Anterior cingulate cortex (tissue), 58 donors: Measurements from ENCODE around the gene SCCPDH.
"Not testable (repeated sequence)": the region's sequence is repeated elsewhere in the genome, so short reads cannot be mapped to it uniquely, and the experiment has no call there.

Experiments used
- DNase-seq, 58 donors: peaks; one replicate each; lab custom pipeline; 2025; lab: John Stamatoyannopoulos, UW

SCCPDH gene

DNA sequence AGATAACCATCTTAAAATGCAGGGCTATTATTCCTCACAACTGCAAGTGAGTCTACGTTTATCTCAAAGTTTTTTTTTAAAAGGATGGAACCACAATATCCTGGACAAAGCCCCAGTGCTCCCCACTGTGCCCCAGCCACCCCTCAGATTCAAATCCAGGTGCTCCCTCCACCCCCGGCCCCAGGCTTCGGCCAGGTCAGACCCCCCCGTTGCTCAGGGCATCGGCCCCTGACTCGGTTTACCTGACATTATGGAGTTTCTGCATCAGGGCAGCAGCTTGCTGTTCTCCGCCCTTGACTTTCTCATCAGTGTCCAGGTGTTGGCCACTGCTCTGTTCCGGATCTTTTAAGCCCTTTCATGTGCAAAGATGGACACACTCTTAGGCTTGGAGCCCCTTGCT lies 72.9 kb downstream of the SCCPDH start:
- DNase-seq, result no peak

DNA sequence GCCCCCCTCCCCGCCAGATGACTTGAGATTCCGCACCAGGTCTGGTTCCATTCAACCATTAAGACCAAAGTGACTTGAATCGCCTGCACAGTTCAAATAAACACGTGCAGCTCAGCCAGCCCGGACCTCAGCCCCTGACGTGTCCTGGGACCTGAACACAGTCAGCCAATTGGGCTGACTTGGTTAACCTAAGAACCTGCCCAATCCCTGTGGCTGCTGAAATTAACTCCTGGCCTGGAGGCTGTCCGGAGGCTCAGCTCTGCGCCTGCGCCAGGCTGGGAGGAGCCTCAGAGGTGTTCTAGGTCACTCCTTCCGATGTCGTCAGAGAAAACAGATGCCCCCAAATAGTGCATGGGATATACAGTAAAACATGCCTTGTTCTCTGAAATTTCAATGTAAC lies 73.4 kb downstream of the SCCPDH start:
- DNase-seq, result no peak

DNA sequence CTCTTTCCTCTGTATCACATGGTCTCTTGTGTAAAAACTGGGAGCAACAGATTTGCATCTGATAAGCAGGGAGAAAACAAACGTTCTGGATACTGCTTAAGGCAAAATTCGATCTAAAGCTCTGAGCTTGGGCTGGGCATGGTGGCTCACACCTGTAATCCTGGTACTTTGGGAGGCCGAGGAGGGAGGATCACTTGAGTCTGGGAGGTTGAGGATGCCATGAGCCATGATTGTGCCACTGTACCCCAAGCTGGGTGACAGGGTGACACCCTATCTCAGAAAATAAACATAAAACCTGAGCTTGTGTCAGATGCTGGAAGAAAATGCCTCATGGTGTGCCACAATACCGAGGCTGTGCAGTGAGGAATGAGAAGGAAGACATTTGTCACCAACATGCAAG lies 73.9 kb downstream of the SCCPDH start:
- no peak for DNase-seq

DNA sequence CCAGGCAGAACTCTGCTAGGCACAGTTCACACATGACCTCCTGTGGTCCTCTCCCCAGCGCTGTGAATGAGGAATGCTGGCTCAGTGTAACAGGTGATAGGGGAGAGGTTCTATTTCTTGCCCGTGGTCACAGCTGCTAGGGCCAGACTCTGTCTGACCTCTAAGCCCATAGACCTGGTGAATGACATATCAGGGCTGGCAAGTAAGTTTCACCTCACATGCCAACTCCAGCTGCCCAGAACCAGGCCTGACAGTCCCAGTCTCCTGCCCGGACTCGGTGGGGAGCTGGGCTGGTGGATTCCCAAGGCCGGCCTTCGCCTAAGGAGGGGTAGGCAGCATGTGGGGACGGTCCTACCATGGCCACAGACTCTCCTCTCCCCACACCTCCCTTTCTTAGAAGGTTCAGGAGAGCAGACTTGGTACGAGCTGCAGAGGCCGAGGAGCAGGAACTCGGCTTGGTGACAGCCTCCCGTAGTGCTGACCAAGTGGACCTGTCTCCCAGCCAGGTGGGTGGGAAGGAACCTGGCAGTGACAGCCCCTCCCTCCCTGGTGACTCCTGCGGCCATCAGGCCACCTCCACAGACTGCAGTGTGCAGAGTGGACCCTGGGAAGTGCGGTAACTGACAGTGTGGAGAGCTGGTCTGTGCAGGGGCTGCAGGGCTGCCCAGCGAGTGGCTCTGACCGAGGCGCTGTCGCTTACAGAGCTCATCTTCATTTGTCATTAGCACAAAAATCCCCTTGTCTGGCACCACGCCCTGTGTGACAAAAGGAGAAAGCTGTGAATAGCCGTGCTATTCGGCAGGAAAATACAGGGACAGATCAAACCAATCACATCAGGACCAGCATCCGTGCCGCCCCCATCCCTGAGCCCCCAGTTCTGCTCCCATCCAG lies 74.6 kb downstream of the SCCPDH start:
- no peak for DNase-seq

DNA sequence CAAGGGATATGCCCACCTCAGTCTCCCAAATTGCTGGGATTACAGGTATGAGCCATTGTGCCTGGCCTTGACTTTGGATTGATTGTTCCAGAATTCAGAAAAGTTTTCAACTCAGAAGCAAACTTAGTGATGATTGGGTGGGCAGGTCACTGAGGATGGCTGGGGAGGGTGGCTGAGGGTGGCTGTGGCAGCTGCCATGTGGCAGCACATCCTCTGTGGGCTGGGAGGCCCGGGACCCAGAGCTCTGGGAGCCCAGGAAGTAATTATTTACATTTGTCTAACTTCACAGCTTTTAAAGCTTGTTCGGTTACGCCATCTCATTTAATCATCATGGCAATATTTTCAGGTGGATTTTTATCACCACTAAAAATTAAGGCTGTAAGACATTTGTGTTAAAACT lies 76.1 kb downstream of the SCCPDH start:
- DNase-seq, result no peak

DNA sequence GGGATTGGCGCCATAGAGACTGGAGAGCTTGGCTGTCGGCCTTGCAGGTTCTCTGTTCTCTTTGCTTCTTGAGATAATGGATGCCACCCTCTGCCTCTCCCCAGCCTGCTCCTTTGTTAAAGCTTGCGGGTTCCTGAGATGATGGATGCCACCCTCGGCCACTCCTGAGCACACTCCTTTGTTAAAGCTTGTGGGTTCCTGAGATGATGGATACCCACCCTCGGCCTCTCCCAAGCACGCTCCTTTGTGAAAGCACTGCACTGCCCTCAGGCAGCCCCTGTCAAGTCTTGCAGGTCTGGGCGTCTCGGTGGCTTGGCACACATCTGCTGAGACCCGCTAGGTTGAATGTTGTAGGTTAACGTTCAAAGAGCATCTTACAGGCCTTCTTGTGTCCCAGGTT lies 76.5 kb downstream of the SCCPDH start:
- no peak for DNase-seq

DNA sequence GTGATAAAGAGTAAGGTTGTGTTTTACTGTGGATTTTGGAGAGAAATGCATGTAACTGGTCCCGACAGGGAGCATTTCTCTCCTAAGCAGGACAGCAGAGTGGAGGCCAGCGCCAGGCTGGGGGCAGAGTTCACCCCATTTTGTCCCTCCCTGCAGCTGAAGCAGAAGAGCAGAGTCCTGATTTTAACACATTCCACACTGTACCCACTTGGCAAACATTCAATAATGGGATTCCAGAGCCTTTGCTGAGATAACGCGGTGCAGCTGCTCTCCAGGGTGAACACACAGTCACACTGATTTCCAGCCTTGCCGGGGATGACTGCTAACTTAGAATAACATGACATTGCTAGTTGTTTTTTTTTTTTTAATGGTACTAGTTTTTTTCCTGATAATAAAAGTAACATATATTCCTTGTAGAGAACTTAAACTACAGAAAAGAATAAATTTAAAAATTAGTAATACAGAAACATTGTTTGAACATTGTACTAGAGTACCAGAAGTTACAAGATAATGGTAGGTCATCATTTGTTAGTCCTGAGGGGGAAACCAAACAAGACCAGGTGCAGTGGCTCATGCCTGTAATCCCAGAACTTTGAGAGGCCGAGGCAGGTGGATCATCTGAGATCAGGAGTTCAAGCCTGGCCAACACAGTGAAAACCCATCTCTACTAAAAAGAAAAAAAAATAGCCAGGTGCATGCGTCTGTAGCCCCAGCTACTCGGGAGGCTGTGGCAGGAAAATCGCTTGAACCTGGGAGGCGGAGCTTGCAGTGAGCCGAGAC lies 77.2 kb downstream of the SCCPDH start:
- DNase-seq, result no peak

DNA sequence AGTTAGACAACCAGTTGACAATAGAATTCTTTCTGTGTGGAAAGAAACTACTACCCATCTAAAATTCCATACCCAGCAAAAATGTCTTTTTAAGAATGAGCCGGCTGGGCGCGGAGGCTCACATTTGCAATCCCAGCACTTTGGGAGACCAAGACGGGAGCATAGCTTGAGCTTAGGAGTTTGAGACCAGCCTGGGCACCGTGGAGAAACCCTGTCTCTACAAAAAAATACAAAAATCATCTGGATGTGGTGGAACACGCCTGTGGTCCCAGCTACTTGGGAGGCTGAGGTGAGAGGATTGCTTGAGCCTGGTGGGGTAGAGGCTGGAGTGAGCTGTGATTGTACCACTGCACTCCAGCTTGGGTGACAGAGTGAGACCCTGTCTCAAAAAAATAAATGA lies 79.2 kb downstream of the SCCPDH start:
- no peak for DNase-seq

DNA sequence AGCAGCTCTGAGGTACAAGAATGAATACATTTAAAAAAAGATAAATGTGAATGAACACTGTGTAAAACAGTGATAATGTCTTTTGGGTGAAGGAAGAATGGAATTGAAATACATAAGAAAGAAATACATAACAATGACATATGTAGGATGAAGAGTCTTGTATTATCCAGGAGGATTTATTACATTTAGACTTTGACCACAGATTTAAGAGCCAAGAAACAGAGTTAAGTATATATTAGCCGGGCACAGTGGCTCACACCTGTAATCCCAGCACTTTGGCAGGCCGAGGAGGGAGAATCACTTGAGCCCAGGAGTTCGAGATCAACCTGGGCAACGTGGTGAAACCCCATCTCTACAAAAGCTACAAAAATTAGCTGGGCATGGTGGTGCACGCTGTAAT lies 79.7 kb downstream of the SCCPDH start:
- DNase-seq, result no peak

DNA sequence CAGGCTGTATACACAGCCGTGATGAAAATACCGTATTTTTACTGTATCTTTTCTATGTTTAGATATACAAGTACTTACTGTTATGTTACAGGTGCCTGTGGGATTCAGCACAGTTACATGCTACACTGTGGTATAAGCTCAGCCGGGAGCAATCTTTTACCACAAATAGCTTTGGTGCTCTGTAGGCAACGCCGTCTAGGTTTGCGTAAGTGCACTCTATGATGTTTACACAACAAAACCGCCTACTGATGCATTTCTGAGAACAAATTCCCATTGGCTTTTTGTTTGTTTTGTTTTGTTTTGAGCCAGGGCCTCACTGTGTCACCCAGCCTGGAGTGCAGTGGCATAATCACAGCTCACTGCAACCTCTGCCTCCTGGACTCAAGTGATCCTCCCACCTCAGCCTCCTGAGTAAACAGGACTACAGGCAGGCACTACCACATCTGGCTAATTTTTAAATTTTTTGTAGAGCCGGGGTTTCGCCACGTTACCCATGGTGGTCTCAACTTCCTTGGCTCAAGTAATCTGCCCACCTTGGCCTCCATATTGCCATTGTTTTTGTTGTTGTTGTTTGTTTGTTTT lies 81.0 kb downstream of the SCCPDH start:
- DNase-seq, result no peak

DNA sequence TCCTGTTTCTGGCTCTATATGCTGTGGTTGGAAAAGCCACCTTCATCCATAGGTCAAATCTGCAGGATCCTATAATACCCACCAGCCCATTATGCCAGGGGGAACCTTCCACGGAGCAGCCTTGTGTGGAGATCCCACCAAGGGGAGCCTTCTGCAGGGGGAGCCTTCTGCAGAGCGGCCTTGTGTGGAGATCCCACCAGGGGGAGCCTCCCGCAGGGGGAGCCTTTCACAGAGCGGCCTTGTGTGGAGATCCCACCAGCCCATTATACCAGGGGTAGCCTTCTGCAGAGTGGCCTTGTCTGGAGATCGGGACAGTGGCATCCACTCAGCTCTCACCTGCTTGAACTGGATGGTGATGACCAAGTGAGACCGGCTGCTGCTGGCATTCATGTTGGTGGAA lies 85.3 kb downstream of the SCCPDH start:
- DNase-seq, result no peak

DNA sequence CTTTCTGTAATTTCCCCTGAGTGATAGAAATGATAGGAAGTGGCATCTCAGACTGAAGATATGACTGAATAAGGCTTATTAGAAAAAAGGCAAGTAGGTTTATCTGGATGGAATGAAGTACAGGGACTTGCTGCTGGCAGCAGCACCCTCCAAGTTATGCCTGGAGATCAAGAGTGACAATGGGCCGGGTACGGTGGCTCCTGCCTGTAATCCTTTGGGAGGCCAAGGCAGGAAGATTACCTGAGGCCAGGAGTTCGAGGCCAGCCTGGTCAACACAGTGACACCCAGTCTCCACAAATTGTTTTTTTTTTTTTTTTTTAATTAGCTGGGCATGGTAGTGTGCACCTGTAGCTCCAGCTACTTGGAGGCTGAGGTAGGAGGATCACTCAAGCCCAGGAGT lies 87.8 kb downstream of the SCCPDH start:
- no peak for DNase-seq

DNA sequence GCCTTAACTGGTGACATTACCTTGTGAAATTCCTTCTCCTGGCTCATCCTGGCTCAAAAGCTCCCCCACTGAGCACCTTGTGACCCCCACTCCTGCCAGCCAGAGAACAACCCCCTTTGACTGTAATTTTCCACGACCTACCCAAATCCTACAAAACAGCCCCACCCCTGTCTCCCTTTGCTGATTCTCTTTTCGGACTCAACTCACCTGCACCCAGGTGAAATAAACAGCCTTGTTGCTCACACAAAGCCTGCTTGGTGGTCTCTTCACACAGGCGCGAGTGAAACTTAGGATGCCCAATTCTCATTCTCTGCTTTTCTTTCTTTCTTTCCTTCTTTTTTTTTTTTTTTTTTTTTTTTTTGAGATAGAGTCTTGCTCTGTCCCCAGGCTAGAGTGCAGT lies 89.1 kb downstream of the SCCPDH start:
- DNase-seq, result not testable (repeated sequence)

DNA sequence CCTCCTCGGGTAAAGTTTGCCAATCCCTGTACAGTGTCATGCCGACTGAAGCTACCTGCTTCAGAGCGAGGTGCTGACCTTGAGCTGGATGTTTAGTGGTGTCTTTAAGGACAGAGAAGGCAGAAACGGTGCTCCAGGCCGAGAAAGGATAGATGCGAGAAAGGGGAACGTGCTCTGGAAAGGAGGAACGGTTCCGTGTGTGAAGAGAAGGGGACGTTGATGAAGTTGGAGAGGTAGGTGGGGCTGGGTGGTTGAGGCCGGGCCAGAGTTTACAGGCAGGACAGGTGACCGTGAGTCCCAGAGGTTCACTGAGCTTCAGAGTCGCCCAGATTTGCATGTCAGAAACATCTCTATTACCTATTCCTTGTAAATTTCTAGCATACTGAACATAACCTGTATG lies 90.7 kb downstream of the SCCPDH start:
- no peak for DNase-seq

DNA sequence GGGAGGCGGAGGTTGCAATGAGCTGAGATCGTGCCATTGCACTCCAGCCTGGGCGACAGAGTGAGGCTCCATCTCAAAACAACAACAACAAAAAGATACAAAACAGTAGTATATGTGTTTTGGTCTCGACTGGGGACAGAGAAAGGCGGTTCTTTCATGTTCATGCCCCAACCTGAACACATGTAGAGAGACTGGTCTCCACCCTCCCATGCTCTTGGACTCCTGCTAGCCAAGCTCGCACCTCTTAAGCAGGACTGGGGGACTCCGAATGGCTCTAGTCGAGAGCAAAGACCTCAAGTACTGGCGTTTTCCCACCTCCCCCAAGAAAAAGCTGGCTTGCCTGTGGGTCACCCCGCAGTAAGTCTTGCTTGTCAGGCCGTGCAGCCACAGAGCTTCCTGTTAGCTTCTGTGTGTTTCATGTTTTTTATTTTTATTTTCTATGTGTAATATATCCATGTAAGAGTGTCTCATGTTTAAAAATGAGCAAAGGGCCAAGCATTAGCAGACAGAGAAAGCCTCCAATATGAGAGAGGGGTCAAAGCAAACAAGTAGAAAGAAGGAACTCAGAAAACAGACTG lies 91.6 kb downstream of the SCCPDH start:
- DNase-seq, result no peak
